Transverse colon (tissue), 4 donors: ENCODE data around the gene MKI67. TPM values are rescaled to one million over a fixed set of nuclear protein-coding genes. Genes with fewer than 3 reads are reported as not detected.

Experiments used
- DNase-seq: peaks from one replicate; pipeline ENCODE4 v3.0.0-alpha.2; 2019
- H3K27ac ChIP-seq, 4 donors: fragments of 200-600 bp; sonication (generic); 2 replicates each; pipeline ENCODE4 v1.5.1; 2016 to 2018; ENCODE audit warnings: inconsistent platforms in 4 of 4
- H3K27me3 ChIP-seq: fragments of 200-600 bp; sonication (generic); 2 replicates; pipeline ENCODE4 v1.5.1; 2017; ENCODE audit warnings: inconsistent platforms
- H3K36me3 ChIP-seq, 4 donors: fragments of 200-600 bp; sonication (generic); 2 replicates each; pipeline ENCODE4 v1.5.1; 2017 to 2019; ENCODE audit warnings: inconsistent platforms in 4 of 4
- H3K4me1 ChIP-seq, 4 donors: fragments of 200-600 bp; sonication (generic); 2 replicates each; pipeline ENCODE4 v1.5.1; 2017 to 2020; ENCODE audit warnings: inconsistent platforms in 4 of 4
- H3K4me3 ChIP-seq, 4 donors: fragments of 200-600 bp; sonication (generic); 1 replicate in 1 of 4; 2 replicates in 3 of 4; pipeline versions ENCODE4 v1.5.1 to v1.6.1; 2017 to 2019; ENCODE audit warnings: inconsistent platforms in 4 of 4
- H3K9me3 ChIP-seq, 2 donors: fragments of 200-600 bp; sonication (generic); 2 replicates each; pipeline ENCODE4 v1.5.1; 2017 to 2019; ENCODE audit warnings: inconsistent platforms in 2 of 2
- EP300 ChIP-seq: sonication (generic); formaldehyde crosslinking; IDR thresholded peaks from one replicate; pipeline ENCODE4 v1.6.1; 2017; ENCODE audit warnings: antibody characterized with exemption, low read depth
- POLR2A ChIP-seq: fragments of 450-650 bp; IDR thresholded peaks from one replicate; pipeline ENCODE4 v1.6.1; 2016; ENCODE audit warnings: antibody characterized with exemption, mild to moderate bottlenecking, moderate library complexity
- POLR2AphosphoS5 ChIP-seq, 3 donors: sonication (generic); formaldehyde crosslinking; IDR thresholded peaks; one replicate each; pipeline ENCODE4 v1.6.1; 2016; ENCODE audit warnings: antibody characterized with exemption in 3 of 3
- WGBS, 2 donors: methylation state at CpG; one replicate each; pipeline ENCODE4 v1.1.5; 2018; ENCODE audit warnings: low coverage in 1 of 2; 5-methylcytosine and 5-hydroxymethylcytosine counted together
- in situ Hi-C, 4 donors: fragments of 200-750 bp; cut with MboI; loops; one replicate each; pipeline versions ENCODE4 v1.15.0 to v1.15.1; 2017; ENCODE audit warnings: low sequenced_read_pairs in 3 of 4, low pct_ligation_motif_present in 1 of 4, low pct_unique_long_range_greater_than_20kb in 1 of 4
- intact Hi-C: fragments of 100-400 bp; cut with DNase I; formaldehyde crosslinking; loops from one replicate; pipeline ENCODE4 v1.15.1; 2023; ENCODE audit warnings: low total_unique reads
- total RNA-seq, 4 donors: library from RNA; depleted of rRNA; stranded (reverse); fragments of >200 nt; gene quantifications; one replicate each; pipeline ENCODE4 v1.1.0, GENCODE V29; 2016
- TF ChIP-seq, protein P1 (sequence below), 5 experiments: fragments of 200-600 bp in 3 of 5; fragments of 450-650 bp in 2 of 5; sonication (generic) in 3 of 5; IDR thresholded peaks; 1 replicate in 2 of 5; 2 replicates in 3 of 5; pipeline ENCODE4 v1.5.1; 2016 to 2017; ENCODE audit warnings: antibody characterized with exemption in 5 of 5, inconsistent platforms in 3 of 5, mild to moderate bottlenecking in 2 of 5, moderate library complexity in 1 of 5

Gene MKI67, protein sequence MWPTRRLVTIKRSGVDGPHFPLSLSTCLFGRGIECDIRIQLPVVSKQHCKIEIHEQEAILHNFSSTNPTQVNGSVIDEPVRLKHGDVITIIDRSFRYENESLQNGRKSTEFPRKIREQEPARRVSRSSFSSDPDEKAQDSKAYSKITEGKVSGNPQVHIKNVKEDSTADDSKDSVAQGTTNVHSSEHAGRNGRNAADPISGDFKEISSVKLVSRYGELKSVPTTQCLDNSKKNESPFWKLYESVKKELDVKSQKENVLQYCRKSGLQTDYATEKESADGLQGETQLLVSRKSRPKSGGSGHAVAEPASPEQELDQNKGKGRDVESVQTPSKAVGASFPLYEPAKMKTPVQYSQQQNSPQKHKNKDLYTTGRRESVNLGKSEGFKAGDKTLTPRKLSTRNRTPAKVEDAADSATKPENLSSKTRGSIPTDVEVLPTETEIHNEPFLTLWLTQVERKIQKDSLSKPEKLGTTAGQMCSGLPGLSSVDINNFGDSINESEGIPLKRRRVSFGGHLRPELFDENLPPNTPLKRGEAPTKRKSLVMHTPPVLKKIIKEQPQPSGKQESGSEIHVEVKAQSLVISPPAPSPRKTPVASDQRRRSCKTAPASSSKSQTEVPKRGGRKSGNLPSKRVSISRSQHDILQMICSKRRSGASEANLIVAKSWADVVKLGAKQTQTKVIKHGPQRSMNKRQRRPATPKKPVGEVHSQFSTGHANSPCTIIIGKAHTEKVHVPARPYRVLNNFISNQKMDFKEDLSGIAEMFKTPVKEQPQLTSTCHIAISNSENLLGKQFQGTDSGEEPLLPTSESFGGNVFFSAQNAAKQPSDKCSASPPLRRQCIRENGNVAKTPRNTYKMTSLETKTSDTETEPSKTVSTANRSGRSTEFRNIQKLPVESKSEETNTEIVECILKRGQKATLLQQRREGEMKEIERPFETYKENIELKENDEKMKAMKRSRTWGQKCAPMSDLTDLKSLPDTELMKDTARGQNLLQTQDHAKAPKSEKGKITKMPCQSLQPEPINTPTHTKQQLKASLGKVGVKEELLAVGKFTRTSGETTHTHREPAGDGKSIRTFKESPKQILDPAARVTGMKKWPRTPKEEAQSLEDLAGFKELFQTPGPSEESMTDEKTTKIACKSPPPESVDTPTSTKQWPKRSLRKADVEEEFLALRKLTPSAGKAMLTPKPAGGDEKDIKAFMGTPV (N-terminal part only)
- 10 to 100 TPM in 2 of 4 donors, 1 to 10 TPM in 2; 4.5 to 40.8 (median 8.4) TPM for total RNA-seq

DNA sequence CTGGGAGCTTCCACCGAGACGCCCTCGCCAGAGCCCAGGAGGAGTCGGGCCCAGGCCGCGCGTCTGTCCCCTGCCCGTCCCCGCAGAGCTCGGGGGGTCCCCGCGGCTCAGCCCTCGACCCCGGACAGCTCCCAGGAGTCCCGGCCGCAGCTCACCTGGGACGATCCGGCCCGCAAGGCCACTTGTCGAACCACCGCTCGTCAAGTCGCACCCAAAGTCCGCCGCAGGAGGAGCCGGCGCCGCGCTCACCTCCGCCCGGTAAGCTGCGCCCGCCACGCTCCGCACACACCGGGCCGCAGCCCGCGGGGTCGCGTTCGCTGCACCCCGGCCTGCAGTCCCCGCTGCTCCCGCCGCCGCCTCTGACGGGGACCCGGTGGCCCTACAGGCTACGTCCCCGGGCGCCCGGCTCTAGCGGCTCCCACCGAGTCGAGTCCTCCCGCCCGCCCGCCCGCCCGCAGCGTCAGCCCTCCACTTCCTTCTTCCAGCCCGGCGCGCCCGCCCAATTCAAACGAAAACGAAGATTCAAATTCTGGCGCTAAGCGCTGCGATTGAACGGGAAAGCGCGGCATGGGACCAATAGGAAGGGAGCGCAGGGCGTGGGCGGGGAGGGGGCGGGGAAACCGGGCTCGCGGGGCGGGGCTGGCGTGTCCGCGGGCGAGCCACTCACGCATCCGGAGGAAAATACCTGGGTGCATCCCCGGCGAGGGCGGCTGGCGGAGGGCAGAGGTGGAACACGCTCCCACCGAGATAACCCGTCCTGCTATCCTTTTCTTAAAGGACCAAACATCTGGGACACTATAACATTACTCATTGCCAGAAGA lies at the start of gene MKI67:
MKI67 (minus strand) TSS at position 480 of the 821 bp plus-strand sequence. CDS start 756 bp downstream, outside the sequence.
- Histone ChIP-seq H3K27me3 (peaks cover 38% of the 10 kb centered on the region), H3K36me3 (no peaks in the 10 kb centered on the region), H3K9me3 (no peaks in the 10 kb centered on the region), H3K27ac (peak within 1 kb of the TSS in 3 of 4 donors; percentile 53 to 70 (median 57)), H3K4me3 (peak within 1 kb of the TSS; percentile 39 to 82 (median 61)), H3K4me1 (peaks cover 6 to 15% (median 10%) of the 10 kb centered on the region in 4 donors)
- peak; percentile 91 for DNase-seq
- in situ Hi-C loops (no loop called here), intact Hi-C loops (no loop called here)
- WGBS, 2 donors, result 1% methylated on average over 50 of the region's 95 CpGs; no CpG with 5 or more reads in 1 of the 2 donors
- TF ChIP-seq POLR2AphosphoS5 (IDR thresholded peaks at IDR 0.05) (peak in 2 of 3 donors; percentile 39 to 47), EP300 (no peak), POLR2A (no peak)
- TF ChIP-seq, protein P1, sequence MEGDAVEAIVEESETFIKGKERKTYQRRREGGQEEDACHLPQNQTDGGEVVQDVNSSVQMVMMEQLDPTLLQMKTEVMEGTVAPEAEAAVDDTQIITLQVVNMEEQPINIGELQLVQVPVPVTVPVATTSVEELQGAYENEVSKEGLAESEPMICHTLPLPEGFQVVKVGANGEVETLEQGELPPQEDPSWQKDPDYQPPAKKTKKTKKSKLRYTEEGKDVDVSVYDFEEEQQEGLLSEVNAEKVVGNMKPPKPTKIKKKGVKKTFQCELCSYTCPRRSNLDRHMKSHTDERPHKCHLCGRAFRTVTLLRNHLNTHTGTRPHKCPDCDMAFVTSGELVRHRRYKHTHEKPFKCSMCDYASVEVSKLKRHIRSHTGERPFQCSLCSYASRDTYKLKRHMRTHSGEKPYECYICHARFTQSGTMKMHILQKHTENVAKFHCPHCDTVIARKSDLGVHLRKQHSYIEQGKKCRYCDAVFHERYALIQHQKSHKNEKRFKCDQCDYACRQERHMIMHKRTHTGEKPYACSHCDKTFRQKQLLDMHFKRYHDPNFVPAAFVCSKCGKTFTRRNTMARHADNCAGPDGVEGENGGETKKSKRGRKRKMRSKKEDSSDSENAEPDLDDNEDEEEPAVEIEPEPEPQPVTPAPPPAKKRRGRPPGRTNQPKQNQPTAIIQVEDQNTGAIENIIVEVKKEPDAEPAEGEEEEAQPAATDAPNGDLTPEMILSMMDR (IDR thresholded peaks at IDR 0.05), result no peak

DNA sequence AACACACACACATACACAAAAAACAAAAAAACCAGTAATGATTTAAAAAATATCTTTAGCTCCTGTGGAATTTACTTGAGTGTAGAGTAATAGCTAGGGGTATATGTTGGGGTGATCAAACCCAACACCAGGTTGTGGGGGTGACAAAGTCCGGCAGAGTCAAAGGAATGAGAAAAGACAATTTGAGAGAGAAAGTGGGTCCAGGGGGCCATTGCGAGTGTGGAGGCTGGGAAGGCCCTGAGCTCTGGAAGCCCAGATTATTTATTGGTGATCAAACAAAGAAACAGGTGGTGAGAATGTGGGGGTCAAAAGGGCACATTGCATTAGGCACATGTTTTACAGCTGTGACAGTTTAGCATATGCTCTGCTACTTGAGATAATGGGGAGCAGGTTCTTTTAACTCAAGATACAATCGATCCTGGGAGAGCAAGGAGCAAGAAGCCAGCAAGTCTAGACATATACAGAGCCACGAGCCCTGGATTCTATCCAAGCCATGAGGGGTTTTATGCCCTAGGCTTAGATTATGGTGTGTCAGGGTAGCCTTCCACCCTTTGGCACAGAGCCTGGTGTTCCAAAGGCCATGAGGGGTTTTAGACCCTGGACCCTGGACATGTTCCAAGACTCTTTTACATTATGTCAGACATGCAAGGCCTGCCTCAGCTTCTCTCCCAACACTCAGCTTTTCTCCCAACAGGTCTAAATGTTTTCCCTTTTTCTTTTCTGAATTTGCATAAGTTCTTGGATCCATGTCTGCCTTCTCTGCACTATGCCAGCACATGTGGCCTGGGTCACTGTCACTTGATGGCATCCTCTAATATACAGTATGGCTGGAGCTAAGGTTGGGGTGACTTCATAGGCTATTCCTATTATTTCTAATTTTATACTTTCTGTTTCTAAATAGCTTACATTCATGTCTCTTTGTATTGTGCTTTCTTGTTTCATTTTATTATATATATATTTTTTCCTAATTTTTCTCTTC lies 48.6 kb upstream of the MKI67 start:
- WGBS, 2 donors, result 71 to 80% methylated on average over 4 of the region's 4 CpGs
- Histone ChIP-seq H3K9me3 (peaks cover 9 to 16% of the 10 kb centered on the region in 2 donors), H3K27ac (no peak overlapping the region), H3K4me1 (no peaks in the 10 kb centered on the region), H3K4me3 (no peak overlapping the region), H3K27me3 (no peaks in the 10 kb centered on the region), H3K36me3 (no peaks in the 10 kb centered on the region)
- intact Hi-C loops, result no loop called here
- no peak for DNase-seq
- TF ChIP-seq EP300 (no peak), POLR2AphosphoS5 (IDR thresholded peaks at IDR 0.05) (no peak), POLR2A (no peak)
- TF ChIP-seq, protein P1 (IDR thresholded peaks at IDR 0.05), result no peak
- in situ Hi-C loops, result no loop called here

DNA sequence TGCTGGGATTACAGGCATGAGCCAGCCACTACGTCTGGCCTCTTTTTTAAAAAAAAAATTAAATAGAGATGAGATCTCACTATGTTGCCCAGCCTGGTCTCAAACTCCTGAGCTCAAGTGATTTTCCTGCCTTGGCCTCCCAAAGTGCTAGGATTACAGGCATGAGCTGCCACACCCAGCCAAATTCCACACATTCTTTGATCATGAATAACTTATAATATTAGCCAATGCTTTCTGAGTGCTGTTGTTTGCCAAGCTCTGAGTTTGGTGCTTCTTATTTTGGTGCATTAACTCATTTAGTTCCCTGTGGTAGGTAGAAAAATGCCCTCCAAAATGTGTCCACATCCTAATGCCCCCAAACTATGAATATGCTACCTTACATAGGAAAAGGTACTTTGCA lies 47.2 kb upstream of the MKI67 start:
- no peak for DNase-seq
- Histone ChIP-seq H3K4me1 (no peaks in the 10 kb centered on the region), H3K9me3 (peaks cover 9 to 16% of the 10 kb centered on the region in 2 donors), H3K4me3 (no peak overlapping the region), H3K27ac (no peak overlapping the region), H3K36me3 (no peaks in the 10 kb centered on the region), H3K27me3 (no peaks in the 10 kb centered on the region)
- 89 to 100% methylated on average over 1 of the region's 1 CpG for WGBS, 2 donors
- in situ Hi-C loops (no loop called here), intact Hi-C loops (no loop called here)
- TF ChIP-seq POLR2AphosphoS5 (IDR thresholded peaks at IDR 0.05) (no peak), EP300 (no peak), POLR2A (no peak)
- TF ChIP-seq, protein P1 (IDR thresholded peaks at IDR 0.05), result no peak
